GM12874 (cell line): ENCODE data around the gene SEPTIN1.

ENCODE experiments used
- CTCF ChIP-seq: IDR thresholded peaks from 2 replicates; pipeline ENCODE4 v1.5.1; 2011; ENCODE audit warnings: low read depth, mild to moderate bottlenecking, control low read depth, low read length, moderate library complexity; ENCODE audit not compliant: insufficient read depth

The SEPTIN1 gene

GRCh38 chr16:30377812-30378235, 4.5 kb downstream of the SEPTIN1 start:
- TF ChIP-seq CTCF = no peak

GRCh38 chr16:30377050-30377811, 5.1 kb downstream of the SEPTIN1 start:
- TF ChIP-seq CTCF = no peak

- no peak for TF ChIP-seq CTCF
Measured at GRCh38 chr16:30376461-30376902, 5.9 kb downstream of the SEPTIN1 start.

- no peak for TF ChIP-seq CTCF
Measured at GRCh38 chr16:30375864-30376263, 6.5 kb downstream of the SEPTIN1 start.

- TF ChIP-seq CTCF = no peak
Measured at GRCh38 chr16:30374538-30374937, 7.8 kb downstream of the SEPTIN1 start, which contains the start of gene MYL11. TSS of gene MYL11 (plus strand) at chr16:30374802. CDS start at chr16:30374858, 56 bp downstream.

GRCh38 chr16:30372725-30373124, 9.6 kb downstream of the SEPTIN1 start:
- TF ChIP-seq CTCF = no peak

GRCh38 chr16:30372038-30372712, 10.2 kb downstream of the SEPTIN1 start:
- no peak for TF ChIP-seq CTCF
